ENCODE results near the gene PHACTR3. TPM values are rescaled to one million over a fixed set of nuclear protein-coding genes. Genes with fewer than 3 reads are reported as not detected.

PHACTR3 gene
- total RNA-seq, 4 donors from 2014 or later, result 0.66 to 7.8 TPM; not detected in 2

- TF ChIP-seq CTCF (IDR thresholded peaks at IDR 0.05; ENCODE audit: low read depth), result no peak
Observed at GRCh38 chr20:59673998-59674445, 69.7 kb downstream of the PHACTR3 start.

GRCh38 chr20:59676126-59676850, 71.9 kb downstream of the PHACTR3 start:
- TF ChIP-seq CTCF (IDR thresholded peaks at IDR 0.05; ENCODE audit: low read depth), result no peak

GRCh38 chr20:59676851-59677182, 72.5 kb downstream of the PHACTR3 start:
- no peak for TF ChIP-seq CTCF (IDR thresholded peaks at IDR 0.05; ENCODE audit: low read depth)

DNA sequence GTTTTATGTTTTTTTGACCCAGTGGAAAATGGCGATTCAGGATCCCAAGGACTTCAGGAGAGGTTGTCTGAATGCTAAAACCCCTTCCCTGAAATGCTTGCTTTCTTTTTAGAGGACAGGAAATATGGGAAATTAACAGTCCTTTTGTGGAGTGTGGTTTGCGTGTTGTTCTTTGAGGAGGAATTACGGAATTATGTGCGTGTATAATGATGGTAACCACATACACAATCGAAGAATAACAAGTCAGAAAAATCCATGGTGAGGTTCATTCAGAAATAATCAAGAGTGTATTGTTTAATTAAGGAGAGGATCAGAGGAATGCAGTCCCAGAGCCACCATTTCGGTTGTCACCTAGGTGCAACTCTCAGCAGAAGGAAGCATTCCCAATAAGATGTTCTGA, 73.2 kb downstream of the PHACTR3 start:
- TF ChIP-seq CTCF (IDR thresholded peaks at IDR 0.05; ENCODE audit: low read depth), result no peak

DNA sequence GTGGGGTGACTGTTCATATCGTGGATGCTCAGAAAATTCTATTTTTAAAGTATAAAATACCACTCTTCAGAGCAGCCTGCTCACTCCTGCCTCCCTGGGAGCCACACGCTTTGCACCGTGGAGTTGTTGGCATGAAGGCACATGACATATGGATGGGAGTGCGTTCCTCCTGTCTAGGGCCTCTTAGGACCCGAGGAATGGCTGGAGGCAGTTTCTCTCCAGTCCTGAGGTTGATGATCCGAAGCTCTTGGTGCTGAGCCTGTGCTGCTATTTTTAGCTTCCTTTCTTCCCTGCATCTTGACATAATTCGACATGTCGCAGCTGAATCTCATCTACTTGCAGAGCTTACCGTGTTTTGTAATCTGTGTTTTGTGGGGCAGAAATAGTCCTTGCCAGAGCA, 73.9 kb downstream of the PHACTR3 start:
- no peak for TF ChIP-seq CTCF (IDR thresholded peaks at IDR 0.05; ENCODE audit: low read depth)

- no peak for TF ChIP-seq CTCF (IDR thresholded peaks at IDR 0.05; ENCODE audit: low read depth)
Observed at GRCh38 chr20:59678951-59679350, 74.6 kb downstream of the PHACTR3 start.

DNA sequence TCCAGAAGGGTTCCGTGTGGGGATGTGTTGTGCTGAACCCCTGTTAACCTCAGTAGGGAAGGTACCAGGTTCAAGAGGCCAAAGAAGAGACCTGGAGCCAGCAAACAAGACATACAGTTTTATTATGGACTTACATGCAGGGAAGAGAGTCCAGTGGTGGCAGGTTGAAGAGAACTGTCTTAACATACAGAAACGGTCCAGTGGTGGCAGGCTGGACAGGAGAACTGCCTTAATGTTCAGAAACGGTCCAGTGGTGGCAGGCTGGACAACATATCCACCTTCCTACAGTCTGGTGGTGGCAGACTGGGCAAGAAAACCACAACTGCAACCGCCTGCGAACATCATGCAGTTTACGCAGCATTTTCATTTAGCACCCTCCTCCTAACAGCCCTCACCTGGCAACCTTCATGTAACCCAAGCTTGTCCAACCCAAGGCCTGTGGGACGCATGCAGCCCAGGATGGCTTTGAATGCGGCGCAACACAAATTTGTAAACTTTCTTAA, 75.9 kb downstream of the PHACTR3 start:
- TF ChIP-seq CTCF (IDR thresholded peaks at IDR 0.05; ENCODE audit: low read depth), result no peak

Measured in subcutaneous adipose tissue (tissue), 4 donors.